Measurements from ENCODE around the gene RHBDF2. TPM values are rescaled to one million over a fixed set of nuclear protein-coding genes. Genes with fewer than 3 reads are reported as not detected.
A peak's percentile ranks its signal among the peaks of the same experiment; 100 is the strongest.

Gene RHBDF2
- total and polyA plus RNA-seq, 5 donors from 2014 or later: 2.5 to 23.8 (median 3.7) TPM

GRCh38 chr17:76449126-76449525 lies 52.1 kb downstream of the RHBDF2 start:
- no peaks in the 10 kb centered on the region for H3K27me3 Mint-ChIP-seq
- no peak for ATAC-seq (ENCODE audit: low read depth in 2 of 2)
- no peak overlapping the region for H3K4me3 ChIP-seq (ENCODE audit: low read depth, low read length)
- H3K9me3 ChIP-seq (ENCODE audit: control insufficient read depth in 2 of 2, low read length in 2 of 2): no peaks in the 10 kb centered on the region
- no peaks in the 10 kb centered on the region for H3K9me3 Mint-ChIP-seq
- H3K4me1 Mint-ChIP-seq: peaks cover 20 to 74% (median 49%) of the 10 kb centered on the region in 4 donors
- no peaks in the 10 kb centered on the region for H3K27me3 ChIP-seq (ENCODE audit: control insufficient read depth, insufficient read depth, low read length)
- peaks cover 22% of the 10 kb centered on the region for H3K4me1 ChIP-seq (ENCODE audit: control insufficient read depth, insufficient read depth, low read length, poor library complexity, severe bottlenecking)
- no peaks in the 10 kb centered on the region for H3K36me3 ChIP-seq (ENCODE audit: control insufficient read depth, insufficient read depth, low read length)
- H3K27ac ChIP-seq (ENCODE audit: insufficient read depth, low read length, poor library complexity, severe bottlenecking): no peak overlapping the region
- H3K36me3 Mint-ChIP-seq: peaks cover 16% of the 10 kb centered on the region
- H3K4me3 Mint-ChIP-seq: peak overlapping the region in 2 of 4 donors; percentile 61 to 80
- H3K27ac Mint-ChIP-seq: peak overlapping the region in 2 of 3 donors; percentile 11 to 56
- no peak for DNase-seq

- Mint-ChIP-seq H3K27me3 (no peaks in the 10 kb centered on the region), H3K27ac (peak overlapping the region in 1 of 3 donors; percentile 56)
- H3K27ac ChIP-seq (ENCODE audit: insufficient read depth, low read length, poor library complexity, severe bottlenecking): no peak overlapping the region
Measured at GRCh38 chr17:76447931-76448652, 53.1 kb downstream of the RHBDF2 start.

GRCh38 chr17:76446449-76447231 lies 54.6 kb downstream of the RHBDF2 start:
- Mint-ChIP-seq H3K27ac (peak overlapping the region in 2 of 3 donors; percentile 18 to 20), H3K4me1 (peaks cover 30 to 85% (median 55%) of the 10 kb centered on the region in 4 donors), H3K9me3 (no peaks in the 10 kb centered on the region), H3K36me3 (peaks cover 26% of the 10 kb centered on the region), H3K27me3 (no peaks in the 10 kb centered on the region), H3K4me3 (no peak overlapping the region)
- no peaks in the 10 kb centered on the region for H3K36me3 ChIP-seq (ENCODE audit: control insufficient read depth, insufficient read depth, low read length)
- DNase-seq: no peak
- no peak for ATAC-seq (ENCODE audit: low read depth in 2 of 2)
- H3K27me3 ChIP-seq (ENCODE audit: control insufficient read depth, insufficient read depth, low read length): no peaks in the 10 kb centered on the region
- peaks cover 17% of the 10 kb centered on the region for H3K4me1 ChIP-seq (ENCODE audit: control insufficient read depth, insufficient read depth, low read length, poor library complexity, severe bottlenecking)
- no peak overlapping the region for H3K27ac ChIP-seq (ENCODE audit: insufficient read depth, low read length, poor library complexity, severe bottlenecking)
- no peaks in the 10 kb centered on the region for H3K9me3 ChIP-seq (ENCODE audit: control insufficient read depth in 2 of 2, low read length in 2 of 2)
- no peak overlapping the region for H3K4me3 ChIP-seq (ENCODE audit: low read depth, low read length)

More at GRCh38 chr17:76447931-76448652, 53.1 kb downstream of the RHBDF2 start:
- Mint-ChIP-seq H3K4me1 (peaks cover 20 to 78% (median 47%) of the 10 kb centered on the region in 4 donors), H3K4me3 (peak overlapping the region in 3 of 4 donors; percentile 19 to 80 (median 47)), H3K9me3 (no peaks in the 10 kb centered on the region), H3K36me3 (peaks cover 20% of the 10 kb centered on the region)
- peaks cover 22% of the 10 kb centered on the region for H3K4me1 ChIP-seq (ENCODE audit: control insufficient read depth, insufficient read depth, low read length, poor library complexity, severe bottlenecking)
- H3K9me3 ChIP-seq (ENCODE audit: control insufficient read depth in 2 of 2, low read length in 2 of 2): no peaks in the 10 kb centered on the region
- DNase-seq (peak in 1 of 3 donors; percentile 19), ATAC-seq (ENCODE audit: low read depth in 2 of 2) (no peak)
- no peaks in the 10 kb centered on the region for H3K27me3 ChIP-seq (ENCODE audit: control insufficient read depth, insufficient read depth, low read length)
- H3K4me3 ChIP-seq (ENCODE audit: low read depth, low read length): no peak overlapping the region
- H3K36me3 ChIP-seq (ENCODE audit: control insufficient read depth, insufficient read depth, low read length): no peaks in the 10 kb centered on the region

GRCh38 chr17:76445697-76446448 lies 55.4 kb downstream of the RHBDF2 start:
- Histone ChIP-seq H3K9me3 (ENCODE audit: control insufficient read depth in 2 of 2, low read length in 2 of 2) (no peaks in the 10 kb centered on the region), H3K4me3 (ENCODE audit: low read depth, low read length) (no peak overlapping the region), H3K27ac (ENCODE audit: insufficient read depth, low read length, poor library complexity, severe bottlenecking) (no peak overlapping the region), H3K4me1 (ENCODE audit: control insufficient read depth, insufficient read depth, low read length, poor library complexity, severe bottlenecking) (peaks cover 10% of the 10 kb centered on the region), H3K36me3 (ENCODE audit: control insufficient read depth, insufficient read depth, low read length) (no peaks in the 10 kb centered on the region), H3K27me3 (ENCODE audit: control insufficient read depth, insufficient read depth, low read length) (no peaks in the 10 kb centered on the region)
- H3K27me3 Mint-ChIP-seq: no peaks in the 10 kb centered on the region
- H3K4me3 Mint-ChIP-seq: peak overlapping the region in 1 of 4 donors; percentile 12
- H3K36me3 Mint-ChIP-seq: peaks cover 23% of the 10 kb centered on the region
- ATAC-seq (ENCODE audit: low read depth in 2 of 2) (no peak), DNase-seq (no peak)
- H3K9me3 Mint-ChIP-seq: peaks cover 0 to 2% (median 0%) of the 10 kb centered on the region in 7 donors
- peaks cover 30 to 83% (median 53%) of the 10 kb centered on the region in 4 donors for H3K4me1 Mint-ChIP-seq
- peak overlapping the region in 2 of 3 donors; percentile 18 to 20 for H3K27ac Mint-ChIP-seq

- Histone ChIP-seq H3K27me3 (ENCODE audit: control insufficient read depth, insufficient read depth, low read length) (no peaks in the 10 kb centered on the region), H3K9me3 (ENCODE audit: control insufficient read depth in 2 of 2, low read length in 2 of 2) (no peaks in the 10 kb centered on the region), H3K4me1 (ENCODE audit: control insufficient read depth, insufficient read depth, low read length, poor library complexity, severe bottlenecking) (peaks cover 8% of the 10 kb centered on the region), H3K36me3 (ENCODE audit: control insufficient read depth, insufficient read depth, low read length) (no peaks in the 10 kb centered on the region), H3K27ac (ENCODE audit: insufficient read depth, low read length, poor library complexity, severe bottlenecking) (no peak overlapping the region), H3K4me3 (ENCODE audit: low read depth, low read length) (no peak overlapping the region)
- peak overlapping the region in 1 of 3 donors; percentile 56 for H3K27ac Mint-ChIP-seq
- H3K9me3 Mint-ChIP-seq: peaks cover 0 to 2% (median 0%) of the 10 kb centered on the region in 7 donors
- peaks cover 27 to 84% (median 48%) of the 10 kb centered on the region in 4 donors for H3K4me1 Mint-ChIP-seq
- H3K4me3 Mint-ChIP-seq: no peak overlapping the region
- no peaks in the 10 kb centered on the region for H3K27me3 Mint-ChIP-seq
- no peak for DNase-seq
- H3K36me3 Mint-ChIP-seq: peaks cover 26% of the 10 kb centered on the region
- no peak for ATAC-seq (ENCODE audit: low read depth in 2 of 2)
Measured at GRCh38 chr17:76444518-76445311, 56.5 kb downstream of the RHBDF2 start.

GRCh38 chr17:76442341-76443338 lies 58.6 kb downstream of the RHBDF2 start:
- no peak overlapping the region for H3K27ac Mint-ChIP-seq
- H3K9me3 Mint-ChIP-seq: peaks cover 0 to 2% (median 0%) of the 10 kb centered on the region in 7 donors
- H3K36me3 ChIP-seq (ENCODE audit: control insufficient read depth, insufficient read depth, low read length): no peaks in the 10 kb centered on the region
- DNase-seq: peak in 1 of 3 donors; percentile 45
- H3K4me1 ChIP-seq (ENCODE audit: control insufficient read depth, insufficient read depth, low read length, poor library complexity, severe bottlenecking): peaks cover 4% of the 10 kb centered on the region
- H3K36me3 Mint-ChIP-seq: peaks cover 27% of the 10 kb centered on the region
- H3K27me3 Mint-ChIP-seq: no peaks in the 10 kb centered on the region
- peak overlapping the region in 2 of 4 donors; percentile 13 to 42 for H3K4me3 Mint-ChIP-seq
- ATAC-seq (ENCODE audit: low read depth in 2 of 2): no peak
- no peak overlapping the region for H3K4me3 ChIP-seq (ENCODE audit: low read depth, low read length)
- peaks cover 28 to 85% (median 47%) of the 10 kb centered on the region in 4 donors for H3K4me1 Mint-ChIP-seq
- H3K27me3 ChIP-seq (ENCODE audit: control insufficient read depth, insufficient read depth, low read length): no peaks in the 10 kb centered on the region
- H3K9me3 ChIP-seq (ENCODE audit: control insufficient read depth in 2 of 2, low read length in 2 of 2): no peaks in the 10 kb centered on the region
- H3K27ac ChIP-seq (ENCODE audit: insufficient read depth, low read length, poor library complexity, severe bottlenecking): no peak overlapping the region

Measured in CD4-positive, CD25-positive, alpha-beta regulatory T cell (primary cell).